SK-N-MC (cell line): Measurements from ENCODE around the gene VAV2.

Experiments
- DNase-seq: peaks from one replicate; pipeline ENCODE4 v3.0.0-alpha.2; 2011; ENCODE audit warnings: low read depth, low spot score
- H3K27ac ChIP-seq: fragments of 200-600 bp; sonication (generic); 2 replicates; pipeline ENCODE4 v1.5.1; 2016; ENCODE audit warnings: mixed run types
- H3K36me3 ChIP-seq: fragments of 200-600 bp; sonication (generic); 2 replicates; pipeline ENCODE4 v1.6.1; 2017; ENCODE audit warnings: antibody characterized with exemption, low read length, mixed read lengths; ENCODE audit not compliant: insufficient read depth
- H3K4me3 ChIP-seq: fragments of 200-600 bp; sonication (generic); 2 replicates; pipeline ENCODE4 v1.5.1; 2016
- H3K9ac ChIP-seq: fragments of 200-600 bp; sonication (generic); 2 replicates; pipeline ENCODE4 v1.8.0; 2017; ENCODE audit warnings: mixed run types, mixed read lengths; ENCODE audit not compliant: insufficient read length
- H3K9me3 ChIP-seq: fragments of 200-600 bp; sonication (generic); 2 replicates; pipeline ENCODE4 v1.6.1; 2017; ENCODE audit warnings: low read depth, mild to moderate bottlenecking, antibody characterized with exemption, low read length, moderate library complexity, mixed read lengths
- EZH2 ChIP-seq: fragments of 200-600 bp; sonication (generic); IDR thresholded peaks from one replicate; pipeline ENCODE4 v1.6.1; 2017; ENCODE audit warnings: antibody characterized with exemption
- FOXP2 ChIP-seq: optimal IDR thresholded peaks from 2 replicates; pipeline ENCODE3; 2011; ENCODE audit warnings: mild to moderate bottlenecking, moderate library complexity; ENCODE audit not compliant: insufficient read depth; ENCODE audit errors: extremely low read length, control extremely low read depth
- POLR2AphosphoS5 ChIP-seq: IDR thresholded peaks from 2 replicates; pipeline ENCODE4 v1.6.1; 2012; ENCODE audit warnings: mild to moderate bottlenecking, low read depth, low read length, borderline replicate concordance

Gene VAV2

DNA sequence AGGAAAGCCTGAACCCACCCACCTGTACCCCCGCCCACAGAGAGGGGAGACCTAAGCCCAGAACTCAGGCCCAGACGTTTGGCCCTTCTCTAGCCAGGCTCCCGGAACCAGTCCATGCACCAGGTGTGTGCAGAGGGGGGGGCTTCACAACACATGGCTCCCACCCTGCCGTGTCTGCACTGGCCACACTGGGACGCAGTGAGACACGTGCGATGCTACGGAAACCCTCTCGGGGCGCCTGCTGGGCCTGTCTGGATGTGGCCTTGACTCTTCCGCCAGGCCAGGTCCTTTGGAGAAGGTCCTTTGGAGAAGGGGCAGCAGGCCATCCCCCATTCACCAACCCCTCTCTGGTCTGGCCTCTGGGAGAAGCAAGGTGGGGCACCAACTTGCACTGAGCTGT is 195.6 kb downstream of the VAV2 start:
- H3K36me3 ChIP-seq, result no peaks in the 10 kb centered on the region
- H3K27ac ChIP-seq, result no peak overlapping the region
- TF ChIP-seq FOXP2, result no peak
- no peak for TF ChIP-seq EZH2
- no peak for TF ChIP-seq POLR2AphosphoS5
- H3K4me3 ChIP-seq, result no peak overlapping the region
- no peak for DNase-seq
- no peaks in the 10 kb centered on the region for H3K9me3 ChIP-seq
- no peak overlapping the region for H3K9ac ChIP-seq

DNA sequence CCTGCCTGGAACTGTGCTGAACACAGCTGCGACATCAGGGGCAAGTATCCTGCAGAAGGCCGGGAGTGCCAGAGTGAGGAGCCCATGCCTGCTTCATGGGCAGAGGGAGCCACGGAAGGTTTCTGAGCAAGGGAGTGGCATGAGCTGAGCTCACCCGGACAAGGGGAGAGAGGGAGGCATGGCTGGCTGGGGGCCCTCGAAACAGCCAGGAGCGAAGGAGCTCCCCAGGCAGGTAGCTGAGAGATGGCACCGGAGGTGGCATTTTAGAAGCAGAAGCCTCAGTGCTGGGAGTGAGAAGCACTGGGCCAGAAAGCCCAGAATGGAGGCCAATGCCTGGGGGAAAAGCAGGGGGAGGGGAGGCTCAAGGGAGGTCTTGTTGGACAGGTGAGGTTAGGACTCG is 197.1 kb downstream of the VAV2 start:
- no peak for DNase-seq
- Histone ChIP-seq H3K9me3 (no peaks in the 10 kb centered on the region), H3K27ac (no peak overlapping the region), H3K36me3 (no peaks in the 10 kb centered on the region), H3K4me3 (no peak overlapping the region), H3K9ac (no peak overlapping the region)
- no peak for TF ChIP-seq POLR2AphosphoS5
- TF ChIP-seq EZH2, result no peak
- TF ChIP-seq FOXP2, result no peak

DNA sequence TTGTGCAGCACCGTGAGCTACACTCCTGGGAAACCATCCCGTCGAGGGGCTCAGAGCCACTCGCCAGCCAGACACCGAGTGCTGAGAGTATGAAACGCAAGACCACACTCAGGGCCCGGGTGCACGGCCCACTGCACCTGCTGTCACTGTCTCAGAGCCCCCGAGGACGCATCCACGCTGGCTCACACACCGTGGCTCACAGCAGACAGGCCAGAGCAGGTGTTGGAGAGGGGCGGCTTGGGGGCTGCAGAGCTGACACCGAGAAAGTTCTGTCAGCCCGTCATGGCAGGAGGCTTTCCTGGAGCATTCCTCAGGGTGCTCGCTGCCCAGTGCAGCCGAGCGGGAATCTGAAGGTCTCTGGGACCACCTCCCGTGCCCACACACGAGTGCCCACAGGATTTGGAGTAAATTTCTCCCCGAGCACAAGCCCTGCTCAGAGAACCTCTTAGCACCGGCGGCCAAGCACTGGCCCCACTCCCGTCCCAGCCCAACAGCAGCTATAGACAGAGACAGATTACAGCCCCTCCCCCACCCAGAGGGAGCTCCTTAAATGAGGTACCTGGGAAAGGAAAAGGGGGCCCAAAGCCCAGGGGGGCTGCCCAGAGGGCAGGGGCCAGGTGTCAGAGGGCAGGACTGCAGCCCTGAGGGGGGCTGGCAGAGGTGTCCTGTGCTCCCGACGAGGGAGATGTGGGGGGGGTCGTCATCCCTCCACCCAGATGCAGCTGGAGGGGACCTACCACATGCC is 197.9 kb downstream of the VAV2 start:
- H3K9me3 ChIP-seq, result no peaks in the 10 kb centered on the region
- DNase-seq, result no peak
- no peak overlapping the region for H3K4me3 ChIP-seq
- no peak for TF ChIP-seq FOXP2
- no peak for TF ChIP-seq POLR2AphosphoS5
- no peak overlapping the region for H3K27ac ChIP-seq
- H3K36me3 ChIP-seq, result no peaks in the 10 kb centered on the region
- no peak overlapping the region for H3K9ac ChIP-seq

DNA sequence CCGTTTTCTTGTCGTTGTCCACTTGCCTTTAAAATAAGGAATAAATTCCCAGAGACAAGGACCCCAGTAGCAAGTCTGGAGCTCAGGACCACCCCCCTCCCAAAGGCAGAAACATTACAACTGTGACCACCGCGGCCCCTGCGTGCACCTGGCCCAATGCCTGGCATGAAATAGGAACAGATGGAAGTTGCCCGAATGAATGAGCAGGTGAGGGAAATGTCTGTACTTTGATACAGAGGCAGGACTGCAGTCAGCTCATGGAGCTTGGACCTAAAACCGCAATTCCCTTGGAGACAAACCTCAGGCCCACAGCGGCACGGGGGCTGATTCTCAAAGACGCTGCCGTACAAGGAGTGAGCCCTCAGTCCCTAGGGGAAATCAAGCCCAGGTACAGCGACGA is 198.7 kb downstream of the VAV2 start:
- Histone ChIP-seq H3K4me3 (no peak overlapping the region), H3K9me3 (no peaks in the 10 kb centered on the region), H3K36me3 (no peaks in the 10 kb centered on the region), H3K27ac (no peak overlapping the region), H3K9ac (no peak overlapping the region)
- TF ChIP-seq EZH2 (no peak), FOXP2 (no peak), POLR2AphosphoS5 (no peak)
- no peak for DNase-seq

DNA sequence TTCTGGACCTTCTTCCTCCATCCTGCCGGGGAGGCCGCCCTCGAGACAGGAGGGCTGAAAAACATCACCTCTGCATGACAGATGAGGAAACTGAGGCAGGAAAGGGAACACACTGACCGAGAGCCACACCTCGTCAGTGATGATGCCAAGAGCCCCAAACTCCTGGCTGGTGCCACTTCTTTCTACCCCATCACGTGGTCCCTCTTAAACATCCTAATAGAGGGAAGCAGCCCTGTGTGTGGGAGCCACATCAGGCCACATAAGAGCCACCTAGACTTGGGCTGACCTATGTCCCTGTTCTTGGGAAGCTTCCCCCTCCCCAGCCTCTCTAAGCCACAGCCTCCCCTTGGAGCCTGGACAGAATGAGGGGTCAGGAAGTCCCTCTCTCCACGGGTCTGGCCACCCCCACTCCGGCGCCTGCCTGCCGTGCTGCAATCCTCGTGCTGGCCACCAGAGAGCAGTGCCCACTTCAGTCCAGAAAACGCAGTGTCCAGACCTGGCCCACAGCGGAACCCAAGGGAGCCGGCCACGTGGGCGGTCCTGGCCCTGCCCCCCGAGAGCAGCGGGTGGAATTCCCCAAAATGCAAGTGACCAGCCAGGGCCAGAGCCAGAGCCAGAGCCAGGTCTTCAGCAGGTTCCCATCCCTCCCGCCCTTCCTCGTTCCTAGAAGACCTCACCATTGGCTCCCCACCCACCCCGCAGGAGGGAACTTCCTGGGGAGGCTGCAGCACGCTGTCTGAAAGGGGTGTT is 199.2 kb downstream of the VAV2 start:
- no peaks in the 10 kb centered on the region for H3K36me3 ChIP-seq
- no peak overlapping the region for H3K27ac ChIP-seq
- H3K9me3 ChIP-seq, result no peaks in the 10 kb centered on the region
- TF ChIP-seq EZH2, result no peak
- no peak for TF ChIP-seq POLR2AphosphoS5
- no peak for TF ChIP-seq FOXP2
- H3K9ac ChIP-seq, result no peak overlapping the region
- no peak overlapping the region for H3K4me3 ChIP-seq
- no peak for DNase-seq

DNA sequence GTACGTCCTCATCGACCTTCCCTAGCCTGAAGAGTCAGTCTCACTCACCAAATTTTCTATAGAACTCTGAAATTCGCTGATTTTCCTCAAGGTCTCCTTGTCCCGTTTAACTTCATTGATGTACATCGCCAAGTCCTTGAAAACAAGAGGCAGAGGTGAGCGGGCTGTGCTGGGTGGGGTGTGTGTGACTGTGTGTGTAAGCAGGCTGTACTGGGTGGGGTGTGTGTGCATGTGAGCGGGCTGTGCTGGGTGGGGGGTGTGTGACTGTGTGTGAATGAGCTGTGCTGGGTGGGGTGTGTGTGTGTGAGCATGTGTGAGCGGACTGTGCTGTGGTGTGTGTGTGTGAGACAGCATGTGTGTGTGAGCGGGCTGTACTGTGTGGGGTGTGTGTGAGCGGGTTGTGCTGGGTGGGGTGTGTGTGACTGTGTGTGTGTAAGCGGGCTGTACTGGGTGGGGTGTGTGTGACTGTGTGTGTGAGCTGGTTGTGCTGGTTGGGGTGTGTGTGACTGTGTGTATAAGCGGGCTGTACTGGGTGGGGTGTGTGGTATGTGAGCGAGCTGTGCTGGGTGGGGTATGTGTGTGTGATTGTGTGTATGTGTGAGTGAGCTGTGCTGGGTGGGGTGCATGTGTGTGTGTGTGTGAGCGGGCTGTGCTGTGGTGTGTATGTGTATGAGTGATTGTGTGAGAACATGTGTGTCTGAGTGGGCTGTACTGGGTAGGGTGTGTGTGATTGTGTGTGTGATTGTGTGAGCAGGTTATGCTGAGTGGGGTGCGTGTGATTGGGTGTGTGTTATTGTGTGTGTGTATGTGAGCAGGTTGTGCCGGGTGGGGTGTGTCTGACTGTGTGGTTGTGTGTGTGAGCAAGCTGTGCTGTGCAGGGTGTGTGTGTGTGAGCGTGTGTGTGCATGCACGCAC is 200.1 kb downstream of the VAV2 start:
- DNase-seq, result no peak
- Histone ChIP-seq H3K9me3 (no peaks in the 10 kb centered on the region), H3K9ac (no peak overlapping the region), H3K36me3 (no peaks in the 10 kb centered on the region), H3K4me3 (no peak overlapping the region), H3K27ac (no peak overlapping the region)
- TF ChIP-seq FOXP2, result no peak
- no peak for TF ChIP-seq POLR2AphosphoS5
- TF ChIP-seq EZH2, result no peak

DNA sequence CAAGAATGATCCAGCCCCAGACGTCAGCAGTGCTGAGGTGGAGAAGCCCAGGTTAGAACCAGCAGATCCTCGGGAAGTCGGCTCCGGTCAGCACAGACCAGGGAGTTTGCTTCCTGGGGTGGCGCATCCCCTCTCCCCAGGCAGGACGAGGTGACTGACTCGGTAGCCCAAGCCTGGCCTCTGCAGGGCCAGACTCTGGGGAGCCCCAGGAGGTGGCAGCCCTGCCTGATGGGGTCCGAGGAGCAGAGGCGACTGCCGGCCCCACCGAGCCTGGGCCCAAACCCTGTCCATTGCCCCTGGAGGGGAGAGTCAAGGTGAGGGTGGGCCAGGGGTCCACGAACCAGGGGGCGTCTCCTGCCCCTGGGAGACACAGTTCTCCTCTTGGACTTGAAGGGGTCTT is 201.1 kb downstream of the VAV2 start:
- no peak for DNase-seq
- Histone ChIP-seq H3K9me3 (no peaks in the 10 kb centered on the region), H3K4me3 (no peak overlapping the region), H3K27ac (no peak overlapping the region), H3K36me3 (no peaks in the 10 kb centered on the region), H3K9ac (no peak overlapping the region)
- TF ChIP-seq POLR2AphosphoS5 (no peak), EZH2 (no peak), FOXP2 (no peak)

DNA sequence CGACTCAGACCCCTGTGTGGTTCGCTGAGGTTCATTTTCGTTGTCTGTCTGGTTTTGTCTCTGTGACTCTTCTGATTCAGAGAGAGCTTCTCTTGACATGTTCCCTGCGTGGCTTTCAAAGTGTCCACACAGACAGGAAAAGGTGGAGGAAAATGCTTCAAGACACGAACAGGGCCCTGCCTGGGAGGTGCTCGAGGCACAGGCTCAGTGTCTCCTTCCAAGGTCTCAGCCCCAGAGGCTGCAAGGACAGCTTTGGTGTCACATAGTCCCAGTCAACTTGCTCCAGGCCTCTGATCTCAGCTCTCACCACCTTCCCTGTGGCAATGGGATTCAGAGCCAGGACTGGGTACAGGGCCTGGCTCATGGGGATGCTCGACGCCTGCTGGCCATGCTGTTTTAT is 202.3 kb downstream of the VAV2 start:
- Histone ChIP-seq H3K4me3 (no peak overlapping the region), H3K27ac (no peak overlapping the region), H3K9me3 (no peaks in the 10 kb centered on the region), H3K9ac (no peak overlapping the region), H3K36me3 (no peaks in the 10 kb centered on the region)
- TF ChIP-seq POLR2AphosphoS5 (no peak), EZH2 (no peak), FOXP2 (no peak)
- no peak for DNase-seq
